Inflammatory macrophage treated with lipopolysaccharide for 1 hour (primary cell): ENCODE results near the gene ZEB2.

ENCODE experiments used
- DNase-seq, 2 donors: peaks; one replicate each; pipeline ENCODE4 v3.0.0-alpha.2; 2020 to 2022

Gene ZEB2

GRCh38 chr2:144526831-144527230 lies 6.9 kb upstream of the ZEB2 start:
- DNase-seq: no peak

GRCh38 chr2:144524118-144525009 lies 4.4 kb upstream of the ZEB2 start:
- DNase-seq: peak; percentile 26 to 54

GRCh38 chr2:144523596-144524117 lies 3.7 kb upstream of the ZEB2 start:
- peak in 1 of 2 donors; percentile 33 for DNase-seq

GRCh38 chr2:144522897-144523595 lies 3.1 kb upstream of the ZEB2 start:
- DNase-seq: peak in 1 of 2 donors; percentile 46

GRCh38 chr2:144522176-144522896 lies 2.4 kb upstream of the ZEB2 start:
- DNase-seq: peak in 1 of 2 donors; percentile 35

- peak in 1 of 2 donors; percentile 54 for DNase-seq
These were observed 1.8 kb upstream of the ZEB2 start for GRCh38 chr2:144521686-144522085.

GRCh38 chr2:144520756-144521487 lies 1.0 kb upstream of the ZEB2 start:
- peak; percentile 82 to 87 for DNase-seq

- DNase-seq: no peak
These were observed 354 bp downstream of the ZEB2 start for GRCh38 chr2:144519597-144519933.

- DNase-seq: peak; percentile 80
These were observed 947 bp downstream of the ZEB2 start for GRCh38 chr2:144518748-144519596.

GRCh38 chr2:144517866-144518747 lies 1.8 kb downstream of the ZEB2 start:
- peak in 1 of 2 donors; percentile 62 for DNase-seq

- peak; percentile 90 to 95 for DNase-seq
These were observed 2.7 kb downstream of the ZEB2 start for GRCh38 chr2:144516981-144517865.

- DNase-seq: peak in 1 of 2 donors; percentile 38
These were observed 3.4 kb downstream of the ZEB2 start for GRCh38 chr2:144516411-144516980.

GRCh38 chr2:144515696-144516410 lies 4.1 kb downstream of the ZEB2 start:
- DNase-seq: peak in 1 of 2 donors; percentile 63

- DNase-seq: peak in 1 of 2 donors; percentile 58
These were observed 4.7 kb downstream of the ZEB2 start for GRCh38 chr2:144515099-144515695.

GRCh38 chr2:144514616-144515091 lies 5.3 kb downstream of the ZEB2 start:
- peak in 1 of 2 donors; percentile 54 for DNase-seq

- peak; percentile 74 to 76 for DNase-seq
These were observed 6.4 kb downstream of the ZEB2 start for GRCh38 chr2:144513388-144514101.

- DNase-seq: peak in 1 of 2 donors; percentile 49
These were observed 7.0 kb downstream of the ZEB2 start for GRCh38 chr2:144512891-144513351.
